ENCODE data around the gene ANKRD17. TPM values are rescaled to one million over a fixed set of nuclear protein-coding genes. Genes with fewer than 3 reads are reported as not detected.

The ANKRD17 gene
- total and polyA plus RNA-seq, 2 of the 4 experiments (the other 2 are of a cell fraction) = 28.5 to 75.3 TPM

GRCh38 chr4:73257651-73258435, 755 bp downstream of the ANKRD17 start:
- Histone ChIP-seq H3K56ac (ENCODE audit: extremely low read depth, insufficient read depth, low read length) (peak overlapping the region; percentile 84), H2AK9ac (replicated peaks; ENCODE audit: low read depth, low read length, poor library complexity) (peak overlapping the region; percentile 94), H2BK20ac (ENCODE audit: low read depth, low read length) (no peak overlapping the region), H3K9ac (ENCODE audit: low read depth, low read length) (peak overlapping the region; percentile 99), H4K91ac (ENCODE audit: insufficient read depth, low read depth, low read length) (peak overlapping the region; percentile 44), H3K27me3 (ENCODE audit: control insufficient read depth, insufficient read depth, low read length) (no peaks in the 10 kb centered on the region), H3K9me3 (ENCODE audit: control insufficient read depth, insufficient read depth, low read length) (no peaks in the 10 kb centered on the region), H2BK5ac (ENCODE audit: low read depth, low read length, poor library complexity, severe bottlenecking) (peak overlapping the region; percentile 74), H4K8ac (ENCODE audit: low read depth in 2 of 2, low read length in 2 of 2) (peak overlapping the region; percentile 74 to 91; a peak in 2 of 4 replicates), H4K5ac (ENCODE audit: low read depth, low read length) (peak overlapping the region; percentile 24; the same call in 1 of the 2 replicates), H3K79me1 (ENCODE audit: low read depth in 1 of 2, low read length in 2 of 2) (peaks cover 14 to 35% of the 10 kb centered on the region in 2 experiments), H3K27ac (ENCODE audit: insufficient read depth, low read length) (peak overlapping the region; percentile 96), H3K18ac (ENCODE audit: low read depth, low read length) (peak overlapping the region; percentile 3), H4K20me1 (ENCODE audit: insufficient read depth, low read length) (peaks cover 34% of the 10 kb centered on the region), H3K4ac (ENCODE audit: low read depth, low read length) (peak overlapping the region; percentile 85), H2BK15ac (ENCODE audit: low read depth, low read length) (no peak overlapping the region), H2BK120ac (ENCODE audit: low read depth, low read length) (no peak overlapping the region; the same call in 1 of the 2 replicates), H3K4me2 (ENCODE audit: low read depth, low read length) (peak overlapping the region; percentile 99), H3K36me3 (ENCODE audit: control insufficient read depth, insufficient read depth, low read length) (peaks cover under 1% of the 10 kb centered on the region; the same call in 1 of the 2 replicates), H2AFZ (replicated peaks; ENCODE audit: low read length, poor library complexity) (peak overlapping the region; percentile 95), H3K14ac (replicated peaks; ENCODE audit: low read depth, low read length) (peak overlapping the region; percentile 91), H2AK5ac (ENCODE audit: low read depth, low read length) (peak overlapping the region; percentile 83), H3K4me3 (ENCODE audit: insufficient read depth, low read depth, low read length) (peak overlapping the region; percentile 83), H3K9me1 (ENCODE audit: insufficient read depth, low read length) (no peaks in the 10 kb centered on the region), H3K4me1 (ENCODE audit: control insufficient read depth, insufficient read depth, low read length) (no peaks in the 10 kb centered on the region), H3K23ac (ENCODE audit: low read depth, low read length) (peak overlapping the region; percentile 98)
- ChIA-PET POLR2A (ENCODE audit: unreplicated experiment) (interaction anchor here (0.6 to 1.0 kb wide), 3 partner anchors 20 to 395 kb away, joined by 3 to 6 read pairs (median 5); no protein-coding TSS in a partner anchor), CTCF (interaction anchor here (0.6 to 2.3 kb wide), 5 partner anchors 10 to 196 kb away, joined by 3 to 9 read pairs (median 3); no protein-coding TSS in a partner anchor)
- dilution Hi-C loops (cut with HindIII; ENCODE audit: low sequenced_read_pairs, unreplicated experiment) (no loop called here), intact Hi-C loops (cut with micrococcal nuclease) (loop anchor here (1.0 to 5.0 kb wide), 8 partner anchors 36 to 556 kb away; partner anchors contain the start of gene COX18), in situ Hi-C loops (cut with MboI; ENCODE audit: low sequenced_read_pairs) (loop anchor here (10.0 kb wide), 1 partner anchor 113 kb away; no protein-coding TSS in a partner anchor)
- TF ChIP-seq MXI1 (IDR thresholded peaks at IDR 0.05; ENCODE audit: borderline replicate concordance, low read depth, low read length) = peak; percentile 48; the same call in 1 of the 2 replicates
- no peak for TF ChIP-seq RFX5 (IDR thresholded peaks at IDR 0.05; ENCODE audit: low read depth, low read length)
- 0 out of 2 replicates have a peak, but pooled peaks have one; percentile 2 for TF ChIP-seq CTCF (conservative IDR thresholded peaks at IDR 0.05; ENCODE audit: low read depth, low read length)
- no peak for TF ChIP-seq CEBPB (IDR thresholded peaks at IDR 0.05; ENCODE audit: low read depth, low read length)
- no peak for TF ChIP-seq RAD21 (IDR thresholded peaks at IDR 0.05; ENCODE audit: low read length)
- no peak; the same call in 1 of the 2 replicates for TF ChIP-seq POLR2A (IDR thresholded peaks at IDR 0.05; ENCODE audit: low read depth, low read length)
- TF ChIP-seq USF2 (IDR thresholded peaks at IDR 0.05; ENCODE audit: low read depth, low read length) = peak; percentile 45; the same call in 1 of the 2 replicates
- no peak for TF ChIP-seq ELK1 (IDR thresholded peaks at IDR 0.05; ENCODE audit: borderline replicate concordance, low read depth, low read length)
- no peak for TF ChIP-seq BHLHE40 (IDR thresholded peaks at IDR 0.05; ENCODE audit: low read depth, low read length)
- DNase-seq = peak; percentile 38
- WGBS, 2 experiments (ENCODE audit: extremely low coverage in 2 of 2, insufficient read length in 1 of 2) = 0% methylated on average over 9 of the region's 34 CpGs; no CpG with 5 or more reads in 1 of the 2 experiments
- peak; percentile 0; the same call in 1 of the 2 replicates for ATAC-seq (ENCODE audit: low read depth)
- BruUV-seq (replicated peaks) = no TSS peak

Data from IMR-90 (cell line).